D721Med (cell line): Measurements from ENCODE around the gene ALOX15B.
A peak's percentile ranks its signal among the peaks of the same experiment; 100 is the strongest.

Source experiments
- DNase-seq: peaks from one replicate; pipeline ENCODE4 v3.0.0; 2011; ENCODE audit warnings: low spot score; ENCODE audit not compliant: insufficient read length
- FAIRE-seq: peaks from 2 replicates; lab custom pipeline; 2011; peaks lifted over from hg19 to GRCh38; lab: Jason Lieb, UNC
- CTCF ChIP-seq: IDR thresholded peaks from 2 replicates; pipeline ENCODE4 v1.5.1; 2012; ENCODE audit warnings: mild to moderate bottlenecking, control low read depth; ENCODE audit not compliant: insufficient read depth; ENCODE audit errors: missing control alignments

The ALOX15B gene

GRCh38 chr17:8051831-8052230, 13.0 kb downstream of the ALOX15B start:
- TF ChIP-seq CTCF, result no peak
- no peak for DNase-seq
- no peak for FAIRE-seq

DNA sequence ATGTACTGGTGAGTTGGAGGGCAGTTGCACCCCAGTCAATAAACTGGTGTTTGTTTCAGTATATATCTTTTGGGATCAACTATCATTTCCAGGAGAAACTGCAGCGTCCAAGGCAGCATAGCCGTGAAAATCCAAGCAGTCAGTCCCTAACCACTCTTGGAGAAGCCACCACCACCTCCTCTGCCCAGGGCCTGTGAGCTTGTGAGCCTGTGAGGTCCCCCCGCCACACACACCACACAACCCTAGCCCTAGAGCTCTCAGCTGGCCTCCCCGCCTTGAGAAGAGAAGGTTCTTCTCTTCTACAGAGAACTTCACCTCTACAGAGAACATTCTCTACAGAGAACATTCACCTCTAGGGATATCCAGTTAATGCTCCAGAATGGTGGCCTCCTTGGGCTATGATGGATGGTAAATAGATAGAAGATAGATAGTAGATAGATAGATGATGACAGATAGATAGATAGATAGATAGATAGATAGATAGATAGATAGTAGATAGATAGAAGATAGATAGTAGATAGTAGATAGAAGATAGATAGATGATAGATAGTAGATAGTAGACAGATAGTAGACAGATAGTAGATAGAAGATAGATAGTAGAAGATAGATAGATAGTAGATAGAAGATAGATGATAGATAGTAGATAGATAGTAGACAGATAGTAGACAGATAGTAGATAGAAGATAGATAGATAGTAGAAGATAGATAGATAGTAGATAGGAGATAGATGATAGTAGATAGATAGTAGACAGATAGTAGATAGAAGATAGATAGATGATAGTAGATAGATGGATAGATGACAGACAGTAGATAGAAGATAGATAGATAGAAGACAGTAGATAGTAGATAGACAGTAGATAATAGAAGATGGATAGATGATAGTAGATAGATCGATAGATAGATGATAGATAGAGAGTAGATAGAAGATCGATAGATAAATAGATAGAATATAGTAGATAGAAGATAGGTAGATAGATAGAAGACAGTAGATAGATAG, 13.7 kb downstream of the ALOX15B start:
- TF ChIP-seq CTCF, result no peak
- no peak for FAIRE-seq
- no peak for DNase-seq

GRCh38 chr17:8053600-8053999, 14.7 kb downstream of the ALOX15B start:
- DNase-seq (no peak), FAIRE-seq (no peak)
- TF ChIP-seq CTCF, result no peak

DNA sequence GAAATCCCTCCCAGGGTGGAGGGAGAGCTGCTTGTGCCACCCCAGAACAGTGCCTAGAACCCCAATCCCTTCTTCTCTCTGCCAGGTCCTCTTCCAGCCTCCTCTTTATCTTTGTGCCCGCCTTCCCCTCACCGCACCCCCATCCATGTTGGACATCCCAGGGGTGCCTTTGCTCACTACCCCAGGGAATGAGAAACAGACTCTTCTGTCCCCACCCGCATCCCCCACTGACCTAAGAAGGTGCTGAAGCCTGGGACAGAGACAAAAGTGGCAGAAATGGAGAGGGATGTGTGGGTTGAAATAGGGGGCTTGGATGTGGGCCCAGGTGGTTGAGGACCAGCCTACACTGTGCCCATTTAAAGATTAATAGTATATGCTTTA, 17.0 kb downstream of the ALOX15B start:
- FAIRE-seq (no peak), DNase-seq (no peak)
- TF ChIP-seq CTCF, result no peak

DNA sequence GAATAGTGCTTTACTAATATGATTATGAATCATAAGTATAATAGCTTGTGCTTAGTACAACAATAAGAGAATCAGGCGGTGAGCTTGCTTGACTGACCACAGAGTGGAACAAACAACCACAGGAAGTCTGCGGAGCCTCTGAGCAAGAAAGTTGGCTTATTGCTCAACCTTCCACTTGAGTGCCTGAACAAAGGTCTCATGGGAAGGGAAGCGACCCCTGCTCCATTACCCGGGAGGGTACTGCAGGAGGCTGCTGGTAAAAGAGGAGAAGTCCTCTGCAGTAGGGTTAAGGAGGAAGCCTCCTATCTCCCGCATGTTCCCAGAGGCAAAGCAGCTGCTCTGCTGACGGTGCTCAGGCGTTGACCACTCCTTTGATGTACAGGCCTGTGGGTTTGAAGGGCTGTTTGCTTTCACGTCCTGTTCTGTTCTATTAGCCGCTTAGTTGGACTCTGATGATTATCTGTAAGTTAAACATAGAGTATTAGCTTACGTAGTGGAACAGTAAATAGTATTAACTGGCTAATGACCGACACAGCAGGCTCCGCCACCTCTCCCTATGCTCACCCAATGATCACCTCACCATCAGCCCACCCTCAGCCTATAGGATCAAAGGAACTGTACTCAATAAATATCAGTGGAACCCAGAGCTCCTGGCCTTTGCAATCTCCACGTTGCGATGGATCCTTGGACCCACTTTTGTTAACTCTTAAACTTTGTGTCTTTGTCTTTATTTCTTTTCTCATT, 17.5 kb downstream of the ALOX15B start:
- FAIRE-seq (peak; percentile 46), DNase-seq (no peak)
- no peak for TF ChIP-seq CTCF

GRCh38 chr17:8056976-8057625, 18.2 kb downstream of the ALOX15B start:
- DNase-seq, result no peak
- no peak for TF ChIP-seq CTCF
- FAIRE-seq, result no peak
